ENCODE results near the gene SPTB.

SPTB gene

DNA sequence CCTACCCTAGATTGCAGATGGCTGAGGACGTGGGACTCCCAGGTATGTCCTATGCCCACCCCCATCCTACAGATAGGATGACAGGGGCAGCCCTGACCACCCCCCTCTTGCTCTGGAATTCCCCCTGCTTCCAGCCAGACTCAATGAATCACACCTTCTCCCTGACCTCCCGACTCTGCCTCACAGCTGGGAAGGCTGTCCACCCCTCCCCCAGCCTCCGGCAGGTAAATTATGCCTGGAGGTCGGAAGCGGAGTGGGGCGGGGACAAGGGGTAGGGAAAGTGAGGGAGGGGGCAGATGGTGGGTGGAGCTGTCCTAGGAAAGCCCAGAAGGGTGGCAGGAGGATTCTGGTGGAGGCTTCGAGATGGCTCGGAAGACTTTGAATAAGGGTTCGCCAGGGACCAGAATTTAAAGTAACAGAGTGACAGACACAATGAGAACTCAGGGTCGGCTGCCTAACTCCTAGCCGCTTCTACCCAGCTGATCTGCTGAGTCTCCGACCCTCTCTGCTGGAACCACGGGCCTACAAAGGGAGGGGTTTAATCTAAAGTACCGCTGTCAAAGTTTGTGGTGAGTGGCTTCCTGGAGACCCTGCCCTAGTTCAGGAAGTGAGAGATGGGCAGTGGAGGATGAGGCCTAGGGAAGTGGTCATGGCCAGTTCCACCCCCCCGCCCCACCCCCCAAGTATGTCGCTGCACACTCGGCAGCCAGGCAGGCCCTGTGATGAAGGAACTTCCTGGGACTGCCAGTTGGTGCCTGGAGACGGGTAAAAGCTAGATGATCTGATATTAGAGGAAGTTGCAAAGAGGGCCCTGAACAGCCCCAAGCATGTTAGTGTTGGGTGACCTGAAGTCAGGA lies 171.3 kb downstream of the SPTB start:
- DNase-seq (ENCODE audit: low spot score) = no peak

DNA sequence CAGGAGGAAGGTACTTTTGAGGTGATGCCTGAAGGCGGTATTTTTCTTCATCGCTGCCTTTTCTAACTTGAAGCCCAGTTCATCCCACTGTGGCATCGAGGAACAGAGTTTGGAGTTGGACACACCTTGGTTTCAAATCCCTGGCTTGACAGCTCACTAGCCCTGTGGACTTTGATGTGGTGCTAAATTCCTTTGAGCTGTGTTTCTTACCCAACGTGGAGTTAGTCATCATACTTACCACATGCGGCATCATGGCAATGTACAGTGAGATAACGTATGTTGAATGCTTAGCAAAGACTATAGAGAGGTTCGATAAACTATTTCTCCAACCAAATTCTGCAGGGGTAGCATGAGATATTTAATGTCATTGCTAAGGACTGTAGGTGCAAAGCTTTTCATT lies 172.0 kb downstream of the SPTB start:
- DNase-seq (ENCODE audit: low spot score) = no peak

DNA sequence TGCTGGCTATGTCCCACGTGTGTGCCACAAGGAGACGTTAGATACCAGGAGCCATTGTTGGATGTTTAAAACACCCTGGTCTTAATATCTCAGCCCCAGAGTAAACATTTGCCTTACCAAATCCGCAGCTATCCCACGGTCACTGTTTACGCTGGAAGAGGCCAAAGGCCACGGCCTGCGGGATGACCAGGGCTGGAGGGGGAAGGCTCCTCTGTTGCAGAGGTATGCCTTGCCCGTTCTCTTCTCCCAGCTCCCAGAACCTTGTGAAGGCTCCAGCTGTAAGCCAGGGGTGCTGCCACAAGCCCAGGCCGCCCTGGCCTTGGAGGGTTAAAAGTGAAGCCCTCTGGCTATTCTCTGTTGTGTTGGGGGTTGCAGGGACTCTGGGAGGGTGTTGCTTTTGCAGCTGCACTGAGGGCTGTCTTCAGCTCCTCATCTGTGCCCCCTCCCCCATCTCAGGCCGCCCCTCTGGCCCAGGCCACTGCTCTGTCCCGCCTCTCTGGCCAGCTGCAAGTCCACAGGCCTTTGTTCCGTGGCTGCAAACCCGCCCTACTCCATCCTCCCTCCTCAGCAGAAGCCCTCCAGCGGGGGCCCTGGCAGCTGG lies 173.0 kb downstream of the SPTB start:
- no peak for DNase-seq (ENCODE audit: low spot score)

DNA sequence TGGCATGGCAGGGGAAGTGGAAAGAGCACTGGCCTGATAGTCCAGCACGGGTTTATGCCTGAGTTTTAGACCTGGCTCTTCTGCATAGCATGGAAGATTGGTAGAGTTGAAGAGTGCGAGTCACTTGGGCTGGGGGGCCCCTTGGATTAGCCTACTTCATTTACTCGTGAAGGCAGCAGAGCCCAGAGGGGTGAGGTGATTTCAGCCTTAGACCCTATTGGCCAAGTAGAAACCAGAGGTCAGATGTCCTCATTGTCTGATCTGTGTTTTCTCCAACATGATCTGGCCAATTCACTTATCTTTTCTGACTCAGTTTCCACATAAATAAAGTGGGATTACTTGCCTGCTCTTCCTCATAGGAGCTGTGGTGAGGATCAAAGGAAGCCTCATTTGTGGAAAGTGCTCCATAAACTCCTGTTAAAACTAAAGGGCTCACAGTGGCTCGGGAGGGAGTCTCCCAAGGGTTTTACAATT lies 173.6 kb downstream of the SPTB start:
- no peak for DNase-seq (ENCODE audit: low spot score)

DNA sequence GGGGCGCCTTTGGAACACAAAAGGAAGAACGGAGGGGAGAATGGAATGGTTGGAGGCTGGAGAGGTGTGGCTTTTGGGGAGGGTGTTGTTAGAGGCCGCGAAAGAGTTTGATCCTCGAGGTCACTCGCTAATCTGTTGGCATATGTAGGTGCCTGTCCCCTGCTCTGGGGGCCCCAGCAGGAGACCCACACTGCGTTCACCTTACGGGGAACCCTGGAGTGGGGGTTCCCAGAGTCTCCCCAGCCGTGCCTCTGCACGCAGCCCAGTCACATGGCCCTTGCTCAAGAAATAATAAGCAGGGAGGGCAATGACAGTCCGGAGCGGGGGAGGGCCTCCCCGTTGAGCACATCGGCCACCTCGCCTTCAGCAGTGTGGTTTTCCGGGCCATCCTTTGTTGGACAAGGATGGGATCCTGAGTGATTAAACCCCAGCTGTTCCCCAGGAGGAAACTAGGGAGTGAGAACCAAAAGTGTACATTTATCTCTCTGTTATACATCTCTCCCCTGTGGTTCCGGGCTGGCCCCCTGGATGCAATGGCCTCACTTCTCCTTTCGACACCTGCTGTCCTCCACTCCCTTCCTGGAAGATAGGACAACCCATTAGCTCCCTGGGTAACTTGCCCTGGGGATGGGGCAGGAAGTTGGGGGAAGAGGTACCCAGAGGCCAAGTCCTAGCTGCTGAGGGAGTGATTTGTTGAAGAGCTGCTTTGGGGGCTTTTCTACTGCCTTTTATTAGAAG lies 174.2 kb downstream of the SPTB start:
- no peak for DNase-seq (ENCODE audit: low spot score)

DNA sequence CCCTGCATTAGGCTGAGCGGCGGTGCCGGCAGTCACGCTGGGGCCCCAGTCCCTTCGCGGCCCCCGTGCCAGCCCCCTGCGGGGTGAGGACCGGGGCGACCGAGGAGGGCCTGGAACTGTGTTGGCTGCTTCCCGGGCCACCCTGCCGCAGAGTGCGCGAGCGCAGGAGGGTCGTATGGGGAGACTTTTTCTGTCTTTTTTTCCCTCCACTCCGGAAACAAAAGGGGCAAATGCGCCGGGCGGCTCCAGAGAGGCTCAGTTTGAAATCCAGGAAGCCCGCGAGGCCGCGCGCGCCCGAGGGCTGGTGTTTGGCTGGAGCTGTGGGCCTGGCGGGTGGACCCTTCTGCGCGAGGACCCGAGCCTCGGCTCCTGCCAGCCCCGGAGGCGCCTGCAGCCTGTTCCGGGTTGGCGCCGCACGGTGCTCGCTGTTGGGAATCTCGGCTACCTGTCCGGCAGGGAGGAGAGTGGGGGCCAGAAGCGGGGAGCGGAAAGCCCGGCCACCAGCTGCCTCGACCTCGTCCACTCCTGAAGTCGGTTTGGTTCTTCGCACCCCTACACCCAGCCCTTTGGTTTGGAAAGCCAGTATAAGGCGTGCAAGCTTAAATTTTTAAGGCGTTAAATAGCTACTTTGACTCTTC lies 174.8 kb downstream of the SPTB start:
- no peak for DNase-seq (ENCODE audit: low spot score)

DNA sequence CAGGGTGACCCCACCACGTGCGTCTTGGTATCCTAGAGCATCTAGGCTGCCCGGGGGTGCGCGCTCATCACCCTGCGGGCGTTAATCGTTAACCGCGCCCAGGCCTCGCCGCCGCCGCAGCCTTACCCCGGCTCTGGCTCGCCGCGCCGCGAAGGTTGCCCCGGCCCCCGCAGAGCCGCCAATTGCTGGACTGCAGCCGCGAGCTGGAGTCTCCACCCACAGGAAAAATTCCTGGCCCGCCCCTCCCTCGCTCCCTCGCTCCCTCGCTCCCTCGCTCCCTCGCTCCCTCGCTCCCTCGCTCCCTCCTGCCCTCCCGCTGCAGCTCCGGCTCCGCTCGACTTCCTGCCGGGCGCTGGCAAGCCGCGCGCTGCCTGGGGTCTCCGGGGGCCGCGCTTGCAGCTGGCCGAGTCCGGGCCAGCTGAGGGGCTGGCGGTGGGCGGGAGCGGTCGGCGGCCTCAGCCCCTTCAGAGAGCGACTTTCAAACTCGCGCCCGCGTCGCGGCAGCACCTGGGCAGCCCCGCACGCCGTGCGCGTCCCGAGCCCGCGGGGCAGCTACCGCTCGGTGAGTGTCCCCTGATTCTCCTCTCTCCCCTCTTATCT lies 175.5 kb downstream of the SPTB start, which contains the start of gene PLEKHG3:
PLEKHG3 (plus strand) TSS at position 282 of the 600 bp plus-strand sequence. CDS start 23,208 bp downstream, outside the sequence.
- no peak for DNase-seq (ENCODE audit: low spot score)

DNA sequence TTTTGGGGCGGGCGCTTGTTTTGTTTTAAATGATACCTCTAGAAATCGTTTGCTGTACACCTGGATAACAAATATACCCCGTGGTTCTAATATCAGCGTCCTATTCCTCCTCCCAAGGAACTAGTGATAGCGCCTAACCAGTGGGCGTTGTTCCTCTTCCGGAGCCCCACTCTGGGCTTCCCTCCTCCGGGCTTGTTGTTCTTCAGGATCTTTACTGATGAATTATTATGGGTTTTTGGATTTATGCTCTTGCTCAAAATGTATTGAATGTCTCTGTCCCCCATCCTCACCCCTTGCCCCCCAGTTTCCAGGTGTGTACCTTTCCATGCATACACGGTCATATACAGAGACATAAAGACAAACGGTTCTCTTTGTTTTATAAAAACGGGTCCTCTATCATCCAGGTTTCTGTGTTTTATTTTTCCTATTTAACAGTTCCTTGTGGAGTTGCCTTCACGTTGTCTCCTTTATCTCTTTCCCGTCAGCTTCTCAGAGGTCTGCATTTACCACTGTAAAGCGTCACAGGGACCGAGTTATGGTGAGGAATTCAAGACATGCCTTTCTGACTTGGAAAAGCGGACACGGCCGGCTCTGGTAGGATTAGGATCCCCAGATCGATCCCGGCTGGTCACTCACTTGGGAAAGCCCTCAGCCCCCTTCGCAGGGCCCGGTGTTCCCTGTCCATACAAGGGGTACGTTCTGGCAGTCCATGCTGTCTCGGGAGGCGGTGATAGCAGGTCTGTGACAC lies 176.1 kb downstream of the SPTB start:
- no peak for DNase-seq (ENCODE audit: low spot score)

DNA sequence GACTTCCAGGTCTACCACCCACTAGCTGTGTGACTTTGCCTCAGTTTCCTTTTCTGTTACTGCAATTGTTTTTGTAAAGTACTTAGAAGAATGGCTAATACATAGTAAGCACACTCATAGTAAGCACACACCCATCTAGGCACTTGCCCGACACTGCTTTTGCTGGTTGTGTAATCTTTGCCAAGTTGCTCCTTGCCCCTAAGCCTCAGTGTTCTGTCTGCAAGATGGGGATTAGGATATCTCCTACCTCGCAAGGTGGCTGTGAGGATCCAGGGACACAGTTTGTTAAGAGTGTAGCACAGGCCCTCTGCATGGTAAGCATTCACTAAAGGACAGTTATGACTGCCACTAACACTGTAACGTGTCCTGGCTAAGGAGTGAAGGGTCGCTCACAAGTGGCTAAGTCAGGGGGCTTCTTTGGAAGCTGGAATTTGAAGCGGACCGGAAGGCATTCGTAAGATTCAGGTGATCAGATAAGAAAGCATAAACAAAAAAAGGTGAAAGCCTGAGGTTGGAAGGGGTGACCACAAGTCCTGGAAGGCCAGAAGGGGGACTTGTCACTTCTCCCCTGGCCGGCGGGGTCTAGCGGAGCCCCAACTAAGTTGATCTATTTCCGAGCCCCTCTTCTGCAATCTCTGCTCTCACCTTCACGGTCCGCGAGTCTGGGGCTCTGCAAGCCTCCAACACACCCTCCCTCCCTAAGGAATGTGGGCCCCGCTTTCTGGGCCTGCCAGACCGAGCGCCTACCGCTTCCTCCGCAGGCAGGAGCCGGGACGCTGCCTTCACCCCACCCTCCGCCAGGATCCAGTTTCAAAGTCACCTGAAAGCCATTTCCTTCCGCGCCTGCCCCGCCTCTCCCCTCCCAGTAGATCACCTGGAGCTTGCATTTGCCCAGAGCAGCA lies 177.0 kb downstream of the SPTB start:
- no peak for DNase-seq (ENCODE audit: low spot score)

DNA sequence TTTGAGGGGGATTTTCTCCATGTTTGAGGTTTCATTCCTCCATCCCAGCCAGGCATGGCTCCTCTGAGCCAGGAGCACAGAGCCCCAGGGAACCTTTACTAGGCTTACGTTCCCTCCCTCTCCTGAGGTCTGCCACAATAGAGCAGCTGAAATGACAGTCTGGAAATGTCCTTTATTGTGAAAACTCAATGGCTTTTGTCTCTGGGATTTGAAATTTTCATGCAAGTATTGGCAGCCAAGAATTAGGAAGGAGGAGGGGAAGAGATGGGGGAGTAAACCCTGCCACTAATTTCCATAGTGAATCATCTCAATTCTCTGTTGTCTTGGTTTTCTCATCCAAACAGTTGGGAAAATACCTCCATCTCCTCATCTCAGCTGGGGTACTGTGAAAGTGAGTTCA lies 178.0 kb downstream of the SPTB start:
- DNase-seq (ENCODE audit: low spot score) = no peak

DNA sequence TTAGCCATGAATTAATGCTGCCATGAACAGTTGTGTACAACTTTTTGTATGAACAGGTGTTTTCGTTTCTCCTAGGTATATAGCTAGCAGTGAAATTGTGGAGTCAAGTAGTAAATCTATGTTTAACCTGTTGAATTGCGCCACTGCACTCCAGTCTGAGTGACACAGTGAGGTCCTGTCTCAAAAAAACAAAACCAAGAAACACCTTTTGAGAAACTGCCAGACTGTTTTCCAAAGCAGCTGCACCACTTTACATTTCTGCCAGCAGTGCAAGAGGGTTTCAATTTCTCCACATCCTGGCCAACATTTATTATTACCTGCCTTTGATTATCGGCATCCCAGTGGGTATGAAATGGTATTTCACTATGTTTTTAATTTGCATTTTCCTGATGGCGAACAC lies 178.8 kb downstream of the SPTB start:
- no peak for DNase-seq (ENCODE audit: low spot score)

DNA sequence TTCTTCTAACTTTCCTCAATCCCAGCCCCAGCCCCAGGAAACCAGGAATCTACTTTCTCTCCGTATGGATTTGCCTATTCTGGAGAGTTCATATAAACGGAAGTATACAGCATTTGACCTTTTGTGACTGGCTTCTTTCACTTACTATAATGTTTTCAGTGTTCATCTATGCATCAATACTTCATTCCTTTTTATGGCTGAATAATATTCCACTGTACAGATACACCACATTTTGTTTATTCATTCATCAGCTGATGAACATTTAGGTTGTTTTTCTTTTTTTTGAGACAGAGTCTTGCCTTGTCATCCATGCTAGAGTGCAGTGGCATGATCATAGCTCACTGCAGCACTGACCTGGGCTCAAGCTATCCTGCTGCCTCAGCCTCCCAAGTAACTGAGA lies 179.4 kb downstream of the SPTB start:
- no peak for DNase-seq (ENCODE audit: low spot score)

DNA sequence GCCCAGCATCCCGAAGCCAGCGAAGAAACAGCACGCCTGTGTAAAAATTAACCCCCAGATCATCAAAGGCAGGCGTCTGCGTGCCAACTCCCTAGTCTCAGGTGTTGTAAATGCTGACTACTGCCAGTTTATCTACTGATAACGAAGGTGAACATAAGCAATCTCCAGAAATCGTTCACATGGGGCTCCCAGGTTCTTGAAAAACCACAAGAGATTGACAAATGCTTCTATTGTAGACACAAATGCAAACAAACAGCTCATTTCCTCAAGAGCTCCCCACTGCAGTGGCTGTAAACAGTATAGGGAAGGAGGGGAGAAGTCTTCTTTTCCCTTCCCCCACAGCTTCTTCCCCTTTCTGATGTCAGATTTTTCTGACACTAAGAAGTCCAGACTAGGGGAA lies 180.8 kb downstream of the SPTB start:
- DNase-seq (ENCODE audit: low spot score) = no peak

DNA sequence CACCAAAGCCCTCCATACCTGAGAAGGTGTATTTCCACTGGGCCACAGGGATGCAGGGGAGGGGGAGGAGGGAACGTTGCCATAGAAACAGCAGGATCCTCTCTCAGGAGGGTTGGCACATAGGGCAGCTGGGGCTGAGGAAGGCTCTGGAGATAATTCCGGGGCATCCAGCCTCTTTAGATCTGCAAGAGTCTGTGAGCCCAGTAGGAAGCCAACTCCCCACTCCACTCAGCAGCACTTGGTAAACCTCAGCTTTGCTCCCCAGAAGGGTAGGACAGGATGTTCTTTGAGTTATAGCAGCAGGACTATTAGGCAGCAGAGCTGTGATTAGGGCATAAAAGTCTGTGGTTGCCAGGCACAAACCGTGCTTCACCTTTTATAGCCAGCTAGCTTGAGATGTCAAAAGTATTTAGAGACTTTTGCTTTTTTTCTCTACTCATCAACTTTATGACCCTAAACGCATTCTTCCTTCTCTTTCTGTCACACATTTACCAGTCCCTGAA lies 183.3 kb downstream of the SPTB start:
- no peak for DNase-seq (ENCODE audit: low spot score)
